ENCODE data around the gene RAD50.

- TF ChIP-seq CTCF (IDR thresholded peaks at IDR 0.05), result no peak
- no peak for TF ChIP-seq POLR2A (IDR thresholded peaks at IDR 0.05)
Observed at GRCh38 chr5:132657676-132658380, 101.1 kb downstream of the RAD50 start, which contains the start of gene IL13.
